DMS53 treated with DMSO at 0.1 percent for 48 hours (cell line): ENCODE data around the gene SLC4A9.
"Not testable (repeated sequence)": the region's sequence is repeated elsewhere in the genome, so short reads cannot be mapped to it uniquely, and the experiment has no call there.

ENCODE experiments used
- DNase-seq: peaks from one replicate; lab custom pipeline; 2025; ENCODE audit not compliant: unreplicated experiment; lab: John Stamatoyannopoulos, UW

The SLC4A9 gene

DNA sequence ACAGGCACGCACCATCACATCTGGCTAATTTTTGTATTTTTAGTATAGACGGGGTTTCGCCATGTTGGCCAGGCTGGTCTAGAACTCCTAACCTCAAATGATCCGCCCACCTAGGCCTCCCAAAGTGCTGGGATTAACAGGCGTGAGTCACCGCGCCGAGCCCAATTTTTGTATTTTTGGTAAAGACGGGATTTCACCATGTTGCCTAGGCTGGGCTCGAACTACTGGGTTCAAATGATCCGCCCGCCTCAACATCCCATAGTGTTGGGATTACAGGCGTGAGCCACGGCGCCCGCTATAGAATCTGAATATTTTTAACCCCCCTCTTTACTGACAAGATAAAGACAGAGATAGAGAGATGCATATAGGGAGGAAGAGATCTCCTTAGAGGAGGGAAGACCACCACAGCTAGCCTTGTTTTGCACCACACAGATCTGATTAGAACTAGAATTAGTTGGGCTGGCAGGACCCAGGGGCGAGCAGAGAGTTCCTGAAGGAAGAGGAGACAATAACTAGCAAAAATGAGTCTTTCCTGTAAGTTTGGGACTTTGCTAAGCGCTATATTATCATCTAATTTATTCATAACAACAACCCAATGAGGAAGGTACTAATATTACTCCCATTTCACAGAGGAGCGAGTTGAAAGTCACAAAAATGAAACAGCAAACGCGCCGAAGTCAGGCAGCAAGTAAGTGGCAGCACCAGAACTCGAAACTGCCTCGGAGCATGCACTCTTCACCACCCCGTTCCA is 40.2 kb downstream of the SLC4A9 start:
- peak; percentile 81 for DNase-seq

DNA sequence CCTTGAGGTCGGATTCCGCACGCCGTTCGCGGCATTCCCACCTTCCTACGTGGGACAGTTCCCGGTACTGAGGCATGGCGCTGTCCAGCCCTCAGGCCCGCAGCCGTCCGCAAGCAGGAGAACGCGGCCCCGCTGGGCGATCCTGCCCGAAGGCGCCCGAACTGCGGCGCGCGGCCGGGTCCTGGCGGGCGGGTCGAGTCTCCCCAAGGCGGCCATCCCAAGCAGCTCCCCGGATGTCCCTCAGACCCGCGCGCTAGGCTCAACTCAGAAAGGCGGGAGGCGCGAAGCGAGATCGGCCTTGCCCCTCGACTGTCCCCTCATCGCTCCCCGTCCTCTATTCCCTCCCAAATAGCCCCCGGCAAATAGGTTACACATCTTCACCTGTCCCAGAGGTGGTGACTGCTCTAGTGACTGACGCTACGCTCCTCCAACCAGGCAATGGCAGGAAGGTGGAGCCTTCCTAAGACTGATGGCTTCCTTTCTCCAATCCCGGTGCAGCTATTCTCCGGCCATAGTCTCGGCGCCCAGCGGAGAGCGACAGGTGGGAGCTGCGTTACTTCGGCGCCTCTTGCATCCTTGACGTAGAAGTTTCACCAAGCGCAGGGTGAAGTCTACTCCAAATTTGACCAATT is 40.9 kb downstream of the SLC4A9 start:
- peak; percentile 98 for DNase-seq

DNA sequence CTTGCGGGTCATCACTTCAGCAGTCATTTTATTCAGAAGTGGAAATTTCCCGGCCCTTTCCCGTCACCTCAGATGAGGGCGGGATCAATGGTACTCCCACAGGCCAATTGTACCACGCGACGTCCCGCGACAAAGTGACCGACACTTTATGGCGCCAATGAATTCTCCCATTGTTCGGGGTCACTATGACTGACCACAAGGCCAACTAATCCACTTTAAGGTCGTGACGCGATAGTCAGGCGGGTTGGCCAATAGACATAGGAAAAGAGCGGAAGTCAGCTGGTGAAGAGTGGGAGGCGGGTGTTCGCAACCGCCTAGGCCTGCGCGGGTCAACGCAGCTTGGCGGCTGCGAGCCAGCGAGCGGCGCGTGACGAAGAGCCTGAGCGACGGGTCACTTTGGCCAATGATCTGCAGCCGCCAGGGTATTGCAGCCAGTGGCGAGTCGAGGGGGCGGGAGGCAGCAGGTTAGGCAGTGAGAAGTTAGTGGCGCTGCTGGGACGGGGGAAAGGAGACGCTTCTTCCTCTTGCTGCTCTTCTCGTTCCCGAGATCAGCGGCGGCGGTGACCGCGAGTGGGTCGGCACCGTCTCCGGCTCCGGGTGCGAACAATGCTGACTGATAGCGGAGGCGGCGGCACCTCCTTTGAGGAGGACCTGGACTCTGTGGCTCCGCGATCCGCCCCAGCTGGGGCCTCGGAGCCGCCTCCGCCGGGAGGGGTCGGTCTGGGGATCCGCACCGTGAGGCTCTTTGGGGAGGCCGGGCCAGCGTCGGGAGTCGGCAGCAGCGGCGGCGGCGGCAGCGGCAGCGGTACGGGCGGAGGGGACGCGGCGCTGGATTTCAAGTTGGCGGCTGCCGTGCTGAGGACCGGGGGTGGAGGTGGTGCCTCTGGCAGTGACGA is 41.6 kb downstream of the SLC4A9 start, which contains the start of gene ANKHD1:
Gene ANKHD1 (plus strand): TSS at position 472 of the 896 bp plus-strand sequence. CDS start 135 bp downstream, at position 607.
- DNase-seq: peak; percentile 99

DNA sequence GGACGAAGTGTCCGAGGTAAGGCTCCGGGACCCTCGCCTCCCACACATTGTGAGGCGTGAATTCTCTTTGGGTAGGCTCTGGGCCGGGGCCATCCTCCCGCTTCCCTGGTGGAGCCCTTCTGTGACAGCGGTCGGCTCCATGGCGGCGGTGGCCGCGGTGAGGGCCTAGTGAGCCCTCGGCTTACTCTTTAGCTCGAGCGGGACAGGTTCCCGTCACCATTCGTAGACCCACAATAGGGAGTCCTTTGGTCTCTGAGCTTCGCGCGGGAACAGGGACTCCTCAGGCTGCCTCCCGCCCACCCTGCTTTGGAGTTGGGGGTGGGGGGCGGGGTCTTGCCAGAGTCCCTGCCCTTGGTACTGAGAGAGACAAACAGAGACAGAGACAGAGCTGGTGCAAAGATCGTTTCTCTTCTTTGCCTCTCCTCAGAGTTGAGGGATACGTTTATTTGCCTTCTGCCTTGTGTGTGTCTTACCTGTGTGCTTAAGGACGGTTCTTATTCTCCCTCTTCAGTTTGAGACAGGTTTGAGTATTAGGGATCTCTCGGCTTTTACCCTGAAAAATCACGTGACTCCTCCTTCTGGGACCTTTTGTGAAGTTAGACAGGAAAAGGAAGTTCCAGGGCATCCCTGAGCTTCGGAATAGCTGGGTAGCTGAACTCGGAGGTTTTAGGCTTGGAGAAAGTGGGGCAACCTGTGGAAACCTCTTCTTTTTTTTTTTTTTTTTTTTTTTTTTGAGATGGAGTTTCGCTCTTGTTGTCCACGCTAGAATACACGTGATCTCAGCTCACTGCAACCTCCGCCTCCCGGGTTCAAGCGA is 42.5 kb downstream of the SLC4A9 start:
- DNase-seq: peak; percentile 54

DNA sequence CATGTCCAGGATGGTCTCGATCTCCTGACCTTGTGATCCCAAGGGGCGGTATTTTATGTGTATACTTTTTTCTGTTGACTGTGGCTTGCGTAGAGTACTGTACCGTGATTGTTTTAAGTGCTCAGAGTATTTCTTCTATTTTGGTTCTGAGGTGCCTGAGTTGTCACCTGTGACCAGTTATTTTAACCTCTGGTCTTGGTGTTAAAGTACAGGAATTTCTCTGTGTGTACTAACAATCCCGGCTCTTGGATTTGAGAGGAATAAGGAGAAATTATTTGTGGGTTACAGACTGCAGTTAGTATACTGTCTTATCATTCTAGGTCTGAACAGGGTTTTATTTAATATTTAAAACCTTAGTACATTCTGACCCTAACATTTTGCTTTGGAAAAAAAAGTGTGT is 43.6 kb downstream of the SLC4A9 start:
- DNase-seq: no peak

DNA sequence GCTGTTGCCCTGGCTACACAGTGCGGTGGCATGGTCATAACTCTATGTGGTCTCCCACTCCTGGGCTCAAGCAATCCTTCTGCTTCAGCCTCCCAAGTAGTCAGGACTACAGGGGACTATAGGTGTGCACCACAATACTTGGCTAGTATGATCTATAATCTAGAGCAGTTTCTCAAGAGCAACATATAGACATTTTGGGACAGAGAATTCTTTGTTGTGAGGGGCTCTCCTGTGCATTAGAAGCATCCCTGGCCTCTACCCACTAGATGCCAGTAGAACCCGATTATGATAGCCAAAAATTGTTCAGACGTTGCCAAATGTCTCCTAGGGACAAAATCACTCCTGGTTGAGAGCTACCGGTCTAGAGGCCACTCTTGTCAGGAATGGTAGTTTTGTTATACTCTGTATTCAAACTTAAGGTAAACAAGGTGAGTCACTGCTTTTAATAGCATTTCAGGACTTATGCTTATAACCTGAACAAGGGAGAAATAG is 48.8 kb downstream of the SLC4A9 start:
- DNase-seq: peak; percentile 66

DNA sequence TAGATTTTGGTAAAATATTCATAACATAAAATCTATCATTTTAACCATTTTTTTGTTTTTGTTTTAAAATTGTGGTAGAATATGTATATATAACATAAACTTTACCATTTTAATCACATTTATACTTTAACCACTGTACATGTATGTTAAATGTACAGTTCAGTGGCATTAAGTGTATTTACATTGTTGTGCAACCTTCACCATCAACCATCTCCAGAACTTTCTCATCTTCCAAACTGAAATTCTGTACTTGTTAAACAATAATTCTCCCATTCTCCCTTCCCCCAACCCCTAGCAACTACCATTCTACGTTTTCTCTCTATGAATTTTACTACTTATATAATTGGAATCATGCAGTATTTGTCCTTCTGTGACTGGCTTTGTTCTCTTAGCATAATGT is 53.2 kb downstream of the SLC4A9 start:
- no peak for DNase-seq

DNA sequence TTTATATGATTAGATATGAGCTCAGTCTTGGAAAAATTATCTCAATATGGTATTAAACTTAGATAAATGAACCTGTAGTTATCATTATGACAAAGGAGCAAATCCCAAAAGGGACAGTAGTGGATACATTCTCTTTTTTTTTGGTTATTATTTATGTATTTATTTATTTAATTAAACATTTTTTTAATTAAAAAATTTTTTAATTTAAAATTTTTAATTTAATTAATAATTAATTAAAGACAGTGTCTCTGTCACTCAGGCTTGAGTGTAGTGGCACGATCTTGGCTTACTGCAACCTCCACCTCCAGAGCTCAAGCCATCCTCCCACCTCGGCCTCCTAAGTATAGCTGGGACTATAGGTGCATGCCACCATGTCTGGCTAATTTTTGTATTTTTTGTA is 57.2 kb downstream of the SLC4A9 start:
- no peak for DNase-seq

DNA sequence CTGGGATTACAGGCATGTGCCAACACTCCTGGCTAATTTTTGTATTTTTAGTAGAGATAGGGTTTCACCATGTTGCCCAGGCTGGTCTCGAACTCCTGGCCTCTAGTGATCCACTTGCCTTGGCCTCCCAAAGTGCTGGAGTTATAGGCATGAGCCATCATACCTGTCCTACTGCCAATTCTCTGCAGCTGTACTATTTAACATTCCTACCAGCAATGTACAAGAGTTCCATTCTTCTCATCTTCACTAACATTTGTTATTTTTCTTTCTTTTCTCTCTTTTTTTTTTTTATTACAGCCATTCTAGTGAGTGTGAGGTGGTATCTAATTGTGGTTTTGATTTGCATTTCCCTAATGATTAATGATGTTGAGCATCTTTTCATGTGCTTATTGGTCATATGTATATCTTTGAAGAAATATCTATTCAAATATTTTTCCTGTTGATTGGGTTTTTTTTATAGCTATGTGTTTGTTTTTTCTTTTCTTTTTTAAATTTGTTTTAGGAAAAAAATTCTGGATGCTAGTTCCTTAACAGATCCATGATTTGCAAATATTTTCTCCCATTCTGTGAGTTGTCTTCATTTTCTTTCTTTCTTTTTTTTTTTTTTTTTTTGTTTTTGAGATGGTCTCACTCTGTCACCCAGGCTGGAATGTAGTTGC is 59.0 kb downstream of the SLC4A9 start:
- no peak for DNase-seq

DNA sequence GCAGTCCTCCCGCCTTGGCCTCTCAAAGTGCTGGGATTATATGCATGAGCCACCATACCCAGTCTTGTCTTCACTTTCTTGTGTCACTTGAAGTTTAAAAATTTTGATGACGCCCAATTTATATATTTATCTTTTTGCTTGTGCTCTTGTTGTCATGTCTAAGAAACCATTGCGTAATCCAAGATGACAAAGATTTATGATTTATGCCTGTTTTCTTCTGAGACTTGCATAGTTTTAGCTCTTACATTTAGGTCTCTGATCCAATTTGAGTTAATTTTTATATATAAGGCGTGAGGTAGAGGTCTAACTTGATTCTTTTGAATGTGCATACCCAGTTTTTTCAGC is 60.2 kb downstream of the SLC4A9 start:
- no peak for DNase-seq

DNA sequence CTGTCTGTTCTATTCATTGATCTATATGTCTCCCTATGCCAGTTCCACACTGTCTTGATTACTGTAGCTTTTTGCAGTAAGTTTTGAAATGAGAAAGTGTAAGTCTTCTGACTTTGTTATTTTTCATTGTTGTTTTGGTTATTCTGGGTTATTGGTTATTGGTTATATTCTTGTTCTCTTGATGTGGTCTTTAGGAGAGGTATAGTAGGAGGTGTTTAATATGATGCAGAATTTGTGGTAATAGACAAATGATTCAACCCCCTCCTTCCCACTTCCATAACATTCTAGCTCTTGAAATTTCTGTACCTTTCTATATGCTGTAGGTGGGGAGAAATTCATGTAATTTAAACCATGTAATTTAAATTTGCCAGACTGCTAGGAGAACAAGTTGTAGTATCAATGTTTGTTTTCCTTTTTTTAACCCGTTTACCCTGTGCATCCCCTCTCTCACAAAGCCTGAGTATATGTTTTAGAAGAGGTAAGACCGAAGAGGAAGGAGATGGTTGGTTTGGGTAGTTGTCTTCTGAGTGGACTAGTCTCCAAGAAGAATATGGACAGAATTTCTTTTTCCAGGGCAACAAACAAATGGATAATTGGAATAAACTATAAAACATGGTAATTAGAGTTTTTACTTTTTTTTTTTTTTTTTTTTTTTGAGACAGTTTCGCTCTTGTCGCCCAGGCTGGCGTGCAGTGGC is 60.8 kb downstream of the SLC4A9 start:
- no peak for DNase-seq

DNA sequence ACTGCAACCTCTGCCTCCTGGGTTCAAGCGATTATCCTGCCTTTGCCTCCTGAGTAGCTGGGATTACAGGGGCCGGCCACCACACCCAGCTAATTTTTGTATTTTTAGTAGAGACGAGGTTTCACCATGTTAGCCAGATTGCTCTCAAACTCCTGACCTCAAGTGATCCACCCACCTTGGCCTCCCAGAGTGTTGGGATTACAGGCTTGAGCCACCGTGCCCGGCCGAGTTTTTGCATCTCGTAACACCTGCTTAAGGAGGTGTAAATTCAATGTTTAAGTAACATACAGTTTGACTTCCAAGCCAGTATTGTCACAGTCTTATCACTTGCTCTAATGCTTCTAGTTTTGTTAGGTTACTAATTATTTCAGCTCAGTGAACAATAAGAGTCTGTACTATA is 61.4 kb downstream of the SLC4A9 start:
- DNase-seq: not testable (repeated sequence)

DNA sequence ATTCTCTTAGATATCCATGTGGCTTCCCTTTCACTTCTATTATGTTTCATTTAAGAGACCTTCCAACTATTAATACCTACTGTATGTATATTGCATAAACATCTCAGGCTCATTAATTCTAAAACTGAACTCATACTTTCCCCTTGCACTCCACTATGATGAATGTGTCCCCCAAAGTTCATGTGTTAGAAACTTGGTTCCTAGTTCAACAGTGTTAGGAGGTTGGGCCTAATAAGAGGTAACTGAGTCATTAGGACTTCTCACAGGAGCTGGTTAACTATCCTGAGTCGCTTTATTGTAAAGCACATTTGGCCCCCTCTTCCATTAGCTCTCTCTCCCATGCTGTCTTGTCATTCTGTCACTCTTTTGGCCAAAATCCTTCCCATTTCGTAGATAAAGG is 63.6 kb downstream of the SLC4A9 start:
- DNase-seq: no peak

DNA sequence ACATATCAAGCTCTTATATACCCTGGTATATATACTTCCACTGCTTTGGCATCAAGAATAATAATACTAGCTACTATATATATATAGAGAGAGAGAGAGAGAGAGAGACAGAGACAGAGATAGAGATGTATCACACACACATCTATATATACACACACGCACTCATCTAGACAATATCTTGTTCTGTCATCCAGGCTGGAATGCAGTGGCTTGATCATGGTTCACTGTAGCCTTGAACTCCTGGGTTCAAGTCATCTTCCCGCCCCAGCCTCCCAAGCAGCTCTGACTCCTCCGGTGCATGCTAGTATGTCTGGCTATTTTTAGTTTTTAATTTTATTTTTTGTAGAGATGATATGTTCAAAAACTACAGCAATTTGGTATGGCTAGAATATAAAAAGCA is 64.1 kb downstream of the SLC4A9 start:
- no peak for DNase-seq
